Stimulated activated effector memory CD8-positive, alpha-beta T cell treated with anti-CD3 and anti-CD28 coated beads, Interleukin-12 subunit alpha, Interleukin-12 subunit beta, amount 100 ng/mL, for 72 hours (primary cell): ENCODE measurements around the gene GSX1.
A peak's percentile ranks its signal among the peaks of the same experiment; 100 is the strongest.

Source experiments
- ATAC-seq: fragments of 150-1000 bp; cut with Tn5 transposase; 2 replicates; pipeline ENCODE4 v1.10.0; 2021
- DNase-seq, 2 donors: peaks; one replicate each; pipeline ENCODE4 v3.0.0; 2021 to 2022; ENCODE audit warnings: low spot score in 2 of 2
- H3K27ac Mint-ChIP-seq: one replicate; pipeline ENCODE4 v1.8.0; 2022; ENCODE audit warnings: mild to moderate bottlenecking, mixed read lengths
- H3K36me3 Mint-ChIP-seq: one replicate; pipeline ENCODE4 v1.8.0; 2022; ENCODE audit warnings: mild to moderate bottlenecking, mixed read lengths
- H3K4me1 Mint-ChIP-seq: one replicate; pipeline ENCODE4 v1.8.0; 2022; ENCODE audit warnings: mixed read lengths
- H3K4me3 Mint-ChIP-seq: one replicate; pipeline ENCODE4 v1.8.0; 2022; ENCODE audit warnings: mild to moderate bottlenecking, mixed read lengths
- H3K9me3 Mint-ChIP-seq: one replicate; pipeline ENCODE4 v1.8.0; 2022; ENCODE audit warnings: mixed read lengths

Gene GSX1

GRCh38 chr13:27789495-27790303 is 2.6 kb upstream of the GSX1 start:
- ATAC-seq: peak; percentile 34

DNA sequence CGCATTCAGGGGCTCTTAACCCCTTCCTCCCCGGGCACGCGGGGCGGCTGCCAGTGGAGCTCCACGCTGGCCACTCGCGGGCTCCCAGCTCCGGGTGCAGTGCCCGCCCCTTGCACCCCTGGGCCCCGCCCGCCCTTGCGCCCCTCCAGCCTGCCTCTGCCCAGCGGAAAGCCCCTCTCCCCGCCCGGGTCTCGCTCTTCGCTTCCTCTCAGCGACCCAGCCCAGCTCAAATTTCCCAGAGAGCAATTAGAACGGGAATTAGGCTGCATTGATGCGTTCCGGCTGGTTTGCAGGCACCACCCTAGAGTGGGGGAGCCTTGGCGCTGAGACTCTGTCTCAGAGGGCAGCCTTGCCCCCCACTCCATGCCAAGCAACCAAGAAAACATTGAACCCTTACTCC is 1.8 kb upstream of the GSX1 start:
- Mint-ChIP-seq H3K4me1 (peaks cover 43% of the 10 kb centered on the region), H3K4me3 (peak overlapping the region; percentile 79), H3K36me3 (no peaks in the 10 kb centered on the region), H3K27ac (peak overlapping the region; percentile 55), H3K9me3 (no peaks in the 10 kb centered on the region)
- ATAC-seq: no peak
- DNase-seq: no peak

More at GRCh38 chr13:27789495-27790303, 2.6 kb upstream of the GSX1 start:
- Mint-ChIP-seq H3K27ac (no peak overlapping the region), H3K4me1 (peaks cover 43% of the 10 kb centered on the region), H3K36me3 (no peaks in the 10 kb centered on the region), H3K9me3 (no peaks in the 10 kb centered on the region), H3K4me3 (peak overlapping the region; percentile 79)
- no peak for DNase-seq

DNA sequence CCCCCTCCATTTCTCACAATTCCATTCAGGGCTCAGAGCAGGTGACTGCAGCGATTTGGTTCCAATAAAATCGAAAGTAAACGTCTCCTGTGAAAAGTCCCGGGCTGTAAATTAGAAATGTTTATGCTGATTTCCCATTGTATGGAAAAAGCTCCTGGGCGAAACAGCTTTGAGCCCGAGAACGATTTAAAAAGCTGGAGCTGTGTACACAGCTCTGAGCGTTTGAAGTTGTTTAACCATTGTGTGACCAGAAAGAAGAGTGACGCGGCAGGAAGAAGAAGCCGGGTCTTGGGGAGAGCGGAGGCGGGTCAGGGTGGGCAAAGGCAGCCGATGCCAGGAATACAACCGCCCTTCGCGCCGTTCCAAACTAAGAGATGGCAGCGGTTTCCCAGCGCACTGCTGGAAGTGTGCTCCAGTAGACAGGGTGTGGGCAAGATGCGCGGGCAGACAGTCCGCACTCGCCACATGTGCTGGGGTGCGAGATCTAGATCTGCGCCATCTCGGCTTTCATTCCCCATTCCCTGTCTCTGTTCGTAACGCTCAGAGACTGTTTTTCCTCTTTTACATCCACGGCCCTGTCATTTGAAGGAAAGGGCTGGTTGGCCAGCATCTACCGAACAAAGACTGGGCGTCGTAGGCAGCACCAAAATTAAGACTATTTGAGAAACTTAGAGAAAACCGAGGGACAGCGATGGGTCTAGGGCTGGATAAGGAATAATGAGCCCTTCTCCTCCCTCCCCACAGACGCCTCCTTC is 960 bp upstream of the GSX1 start:
- H3K4me3 Mint-ChIP-seq: peak overlapping the region; percentile 79
- peaks cover 43% of the 10 kb centered on the region for H3K4me1 Mint-ChIP-seq
- peak overlapping the region; percentile 55 for H3K27ac Mint-ChIP-seq

GRCh38 chr13:27791901-27792392 is 336 bp upstream of the GSX1 start:
- peaks cover 43% of the 10 kb centered on the region for H3K4me1 Mint-ChIP-seq
- no peaks in the 10 kb centered on the region for H3K36me3 Mint-ChIP-seq
- H3K9me3 Mint-ChIP-seq: no peaks in the 10 kb centered on the region
- DNase-seq (no peak), ATAC-seq (no peak)
- H3K4me3 Mint-ChIP-seq: peak overlapping the region; percentile 79
- no peak overlapping the region for H3K27ac Mint-ChIP-seq

More for the DNA sequence above, 960 bp upstream of the GSX1 start:
- Mint-ChIP-seq H3K36me3 (no peaks in the 10 kb centered on the region), H3K9me3 (no peaks in the 10 kb centered on the region)
- DNase-seq (no peak), ATAC-seq (no peak)

GRCh38 chr13:27793507-27794367 is 1.5 kb downstream of the GSX1 start:
- H3K4me3 Mint-ChIP-seq: no peak overlapping the region
- H3K36me3 Mint-ChIP-seq: no peaks in the 10 kb centered on the region
- ATAC-seq (no peak), DNase-seq (no peak)
- H3K4me1 Mint-ChIP-seq: peaks cover 43% of the 10 kb centered on the region
- no peak overlapping the region for H3K27ac Mint-ChIP-seq
- H3K9me3 Mint-ChIP-seq: no peaks in the 10 kb centered on the region

DNA sequence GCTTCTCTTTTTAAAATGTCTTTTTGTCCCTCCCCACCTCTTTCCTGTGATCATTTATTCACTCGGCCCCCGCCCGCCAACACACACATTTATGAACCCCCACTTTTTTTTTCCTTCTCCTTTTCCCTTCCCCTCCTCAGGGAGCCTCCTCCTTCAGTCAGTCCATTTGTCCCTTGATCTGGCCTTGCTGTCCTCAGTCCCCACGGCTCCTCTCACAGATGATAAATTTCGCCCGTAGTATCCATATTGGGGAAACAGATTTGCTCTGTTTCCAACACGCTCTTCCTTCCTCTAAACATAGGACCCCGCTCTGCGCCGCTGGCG is 2.0 kb downstream of the GSX1 start:
- peaks cover 37% of the 10 kb centered on the region for H3K4me1 Mint-ChIP-seq
- no peaks in the 10 kb centered on the region for H3K9me3 Mint-ChIP-seq
- DNase-seq (no peak), ATAC-seq (no peak)
- H3K36me3 Mint-ChIP-seq: no peaks in the 10 kb centered on the region
- no peak overlapping the region for H3K27ac Mint-ChIP-seq
- no peak overlapping the region for H3K4me3 Mint-ChIP-seq

GRCh38 chr13:27794921-27795717 is 2.8 kb downstream of the GSX1 start:
- no peak overlapping the region for H3K4me3 Mint-ChIP-seq
- no peak for ATAC-seq
- no peak overlapping the region for H3K27ac Mint-ChIP-seq
- no peaks in the 10 kb centered on the region for H3K9me3 Mint-ChIP-seq
- H3K36me3 Mint-ChIP-seq: no peaks in the 10 kb centered on the region
- H3K4me1 Mint-ChIP-seq: peaks cover 36% of the 10 kb centered on the region
- DNase-seq: no peak

GRCh38 chr13:27795718-27796019 is 3.4 kb downstream of the GSX1 start:
- ATAC-seq: no peak
- Mint-ChIP-seq H3K4me3 (no peak overlapping the region), H3K9me3 (no peaks in the 10 kb centered on the region), H3K27ac (no peak overlapping the region), H3K4me1 (peaks cover 32% of the 10 kb centered on the region), H3K36me3 (no peaks in the 10 kb centered on the region)
- DNase-seq: no peak

DNA sequence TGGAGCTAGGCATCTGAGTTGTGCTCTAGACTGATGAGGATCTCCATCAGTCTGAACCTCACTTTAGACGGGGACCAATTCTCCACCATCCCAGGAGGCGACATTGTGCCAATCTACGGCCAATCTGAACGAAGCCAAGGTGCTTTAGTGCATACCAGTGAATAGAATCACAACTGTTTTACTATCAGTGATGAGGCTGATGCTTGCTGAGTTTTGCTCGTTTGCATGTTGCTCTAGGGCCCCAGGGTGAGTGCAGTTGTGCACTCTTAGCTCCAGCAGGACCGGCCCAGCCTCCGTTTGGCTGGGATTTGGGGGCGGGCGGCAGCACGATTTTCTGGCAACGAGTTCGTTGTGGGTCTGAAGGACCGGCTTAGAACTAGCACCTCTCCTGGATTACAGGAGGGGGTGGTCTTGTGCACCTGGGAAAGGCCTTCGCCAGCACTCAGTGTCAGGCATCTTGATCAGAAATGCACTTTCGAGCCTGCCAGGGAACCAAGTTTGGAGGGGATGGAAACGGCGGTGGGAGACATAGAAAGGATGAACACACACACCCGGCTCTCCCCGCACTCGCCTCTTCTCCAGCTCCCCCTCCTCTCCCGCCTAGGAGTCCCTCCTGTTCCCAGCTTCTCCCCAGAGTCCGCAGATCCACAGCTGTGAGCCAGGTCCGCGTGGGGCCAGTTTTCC is 4.4 kb downstream of the GSX1 start:
- no peaks in the 10 kb centered on the region for H3K9me3 Mint-ChIP-seq
- H3K36me3 Mint-ChIP-seq: no peaks in the 10 kb centered on the region
- H3K4me3 Mint-ChIP-seq: no peak overlapping the region
- no peak for DNase-seq
- H3K4me1 Mint-ChIP-seq: peaks cover 21% of the 10 kb centered on the region
- no peak for ATAC-seq
- no peak overlapping the region for H3K27ac Mint-ChIP-seq

DNA sequence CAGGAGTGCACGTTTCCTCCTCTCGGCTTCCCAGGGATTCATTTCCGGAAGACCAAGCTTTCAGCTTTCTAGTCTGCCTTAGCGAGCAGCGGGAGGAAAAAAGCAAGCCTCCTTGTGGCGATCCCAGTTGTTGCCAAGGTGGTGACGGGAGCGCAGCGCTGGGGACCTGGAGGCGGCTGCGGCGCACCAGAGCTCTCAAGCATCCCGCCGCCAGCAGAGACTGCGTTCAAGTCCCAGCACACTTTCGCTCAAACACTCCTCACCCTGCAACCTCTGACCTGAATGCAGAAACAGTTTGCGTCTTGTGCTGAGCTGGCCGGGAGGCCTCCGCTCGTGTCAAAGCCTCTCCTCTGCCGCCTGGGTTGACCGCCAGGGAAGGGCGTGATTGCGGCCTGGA is 4.9 kb downstream of the GSX1 start:
- H3K36me3 Mint-ChIP-seq: no peaks in the 10 kb centered on the region
- DNase-seq (no peak), ATAC-seq (no peak)
- H3K4me3 Mint-ChIP-seq: no peak overlapping the region
- no peak overlapping the region for H3K27ac Mint-ChIP-seq
- no peaks in the 10 kb centered on the region for H3K9me3 Mint-ChIP-seq
- peaks cover 16% of the 10 kb centered on the region for H3K4me1 Mint-ChIP-seq

- no peaks in the 10 kb centered on the region for H3K4me1 Mint-ChIP-seq
- no peak for DNase-seq
- H3K9me3 Mint-ChIP-seq: no peaks in the 10 kb centered on the region
- no peak overlapping the region for H3K27ac Mint-ChIP-seq
- no peaks in the 10 kb centered on the region for H3K36me3 Mint-ChIP-seq
- ATAC-seq: no peak
- H3K4me3 Mint-ChIP-seq: no peak overlapping the region
These were observed 14.6 kb downstream of the GSX1 start for GRCh38 chr13:27806744-27807387.

DNA sequence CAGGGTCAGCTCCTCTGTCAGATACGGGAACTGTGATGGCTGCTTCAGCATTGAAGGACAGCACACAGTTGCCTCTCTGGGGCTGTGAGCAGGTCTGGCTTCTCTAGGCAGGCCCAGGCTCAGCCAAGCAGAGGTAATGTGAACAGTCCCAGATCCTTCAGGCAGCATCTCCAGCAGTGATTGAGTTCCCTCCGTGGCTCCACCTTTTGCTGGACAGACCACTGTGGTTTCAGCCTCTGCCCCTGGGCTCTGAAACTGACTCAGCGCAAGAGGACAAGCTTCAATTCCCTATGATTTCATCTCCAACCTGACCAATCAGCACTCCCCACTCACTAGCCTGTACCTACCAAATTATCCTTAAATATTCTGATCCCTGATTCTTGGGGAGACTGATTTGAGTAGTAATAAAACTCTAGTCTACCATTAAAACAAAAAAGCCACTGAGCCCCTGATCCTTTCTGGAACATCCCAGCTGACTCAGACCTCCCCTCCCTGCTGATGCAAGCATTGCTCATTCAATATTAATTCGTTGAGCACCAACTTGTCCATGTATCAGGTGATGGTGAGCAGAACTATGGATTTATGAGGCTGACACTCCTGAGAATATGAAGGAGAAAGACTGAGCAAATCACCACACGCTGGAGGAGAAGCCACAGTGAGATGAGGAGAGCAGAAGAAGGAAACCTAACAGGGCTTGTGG is 16.7 kb downstream of the GSX1 start:
- Mint-ChIP-seq H3K4me3 (no peak overlapping the region), H3K36me3 (no peaks in the 10 kb centered on the region), H3K9me3 (no peaks in the 10 kb centered on the region), H3K27ac (no peak overlapping the region), H3K4me1 (no peaks in the 10 kb centered on the region)
- ATAC-seq (no peak), DNase-seq (no peak)

DNA sequence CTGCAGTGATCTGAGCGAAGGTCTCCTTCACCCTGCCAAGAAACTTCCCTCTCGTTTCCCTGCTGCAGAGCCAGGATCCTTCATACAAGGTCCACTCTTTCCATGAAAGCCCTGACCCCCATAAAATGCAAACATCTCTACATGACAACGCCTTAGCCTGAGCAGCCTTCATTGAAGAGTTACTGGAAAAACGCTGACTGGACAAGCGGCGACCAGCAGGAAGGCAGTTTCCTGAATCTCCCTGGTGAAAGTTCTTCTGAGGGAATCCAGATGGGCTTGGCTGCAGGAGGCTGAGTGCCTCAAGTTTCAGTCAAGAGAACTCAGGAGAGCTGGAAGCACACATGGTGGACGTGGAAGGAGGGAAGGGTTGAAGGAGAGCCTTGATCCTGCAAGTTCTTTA is 17.7 kb downstream of the GSX1 start:
- Mint-ChIP-seq H3K4me1 (no peaks in the 10 kb centered on the region), H3K9me3 (no peaks in the 10 kb centered on the region), H3K27ac (no peak overlapping the region), H3K4me3 (no peak overlapping the region), H3K36me3 (no peaks in the 10 kb centered on the region)
- DNase-seq: no peak
- no peak for ATAC-seq
